Endothelial cell (in vitro differentiated cells): ENCODE data around the gene LDB2. TPM values are rescaled to one million over a fixed set of nuclear protein-coding genes. Genes with fewer than 3 reads are reported as not detected.

Experiments
- DNase-seq: peaks from one replicate; pipeline ENCODE4 v3.0.0; 2021; ENCODE audit warnings: low spot score
- H3K27ac Mint-ChIP-seq: one replicate; pipeline ENCODE4 v1.8.0; 2021; ENCODE audit warnings: mixed read lengths, inconsistent platforms; ENCODE audit not compliant: unreplicated experiment
- H3K27me3 Mint-ChIP-seq: one replicate; pipeline ENCODE4 v1.8.0; 2021; ENCODE audit warnings: mild to moderate bottlenecking, moderate library complexity, mixed read lengths, inconsistent platforms; ENCODE audit not compliant: unreplicated experiment
- H3K36me3 Mint-ChIP-seq: one replicate; pipeline ENCODE4 v1.8.0; 2021; ENCODE audit warnings: mild to moderate bottlenecking, low read depth, mixed read lengths, inconsistent platforms; ENCODE audit not compliant: unreplicated experiment
- H3K4me1 Mint-ChIP-seq: one replicate; pipeline ENCODE4 v1.8.0; 2021; ENCODE audit warnings: mild to moderate bottlenecking, mixed read lengths, inconsistent platforms; ENCODE audit not compliant: unreplicated experiment
- H3K4me3 Mint-ChIP-seq: one replicate; pipeline ENCODE4 v1.8.0; 2021; ENCODE audit warnings: mild to moderate bottlenecking, mixed read lengths, inconsistent platforms; ENCODE audit not compliant: unreplicated experiment
- H3K9me3 Mint-ChIP-seq: one replicate; pipeline ENCODE4 v1.8.0; 2021; ENCODE audit warnings: mixed read lengths, inconsistent platforms; ENCODE audit not compliant: unreplicated experiment
- total RNA-seq: library from RNA; stranded (reverse); fragmentation: NEBNext Ultra II Directional; extraction: Animal tissue kit (Norgen Biotek cat#: 25700); gene quantifications from one replicate; pipeline ENCODE4 v1.2.1, GENCODE V29; 2021; ENCODE audit not compliant: unreplicated experiment
- TF ChIP-seq, protein P1 (sequence below): fragments of 200-600 bp; sonication (generic); IDR thresholded peaks from one replicate; pipeline ENCODE4 v1.5.0; 2021; ENCODE audit warnings: antibody characterized with exemption; ENCODE audit not compliant: unreplicated experiment

Gene LDB2
- total RNA-seq, 1 donor from 2014 or later = 268 TPM

DNA sequence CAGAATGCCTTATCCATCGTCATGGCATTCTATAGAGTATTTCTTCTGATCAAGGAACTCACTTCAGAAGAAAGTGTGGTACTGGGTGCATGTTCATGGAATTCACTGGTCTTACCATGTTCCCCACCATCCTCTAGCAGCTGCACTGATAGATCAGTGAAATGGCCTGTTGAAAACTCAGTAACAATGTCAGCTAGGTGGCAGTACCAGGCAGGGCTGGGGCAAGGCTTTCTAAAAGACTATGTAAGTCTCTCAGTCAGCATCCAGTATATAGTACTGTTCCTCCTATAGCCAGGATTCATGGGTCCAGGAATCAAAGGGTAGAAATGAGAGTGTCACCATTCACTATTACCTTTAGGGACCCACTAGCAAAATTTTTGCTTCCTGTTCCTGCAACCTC lies 15.8 kb upstream of the LDB2 start:
- peaks cover 19% of the 10 kb centered on the region for H3K4me1 Mint-ChIP-seq
- no peaks in the 10 kb centered on the region for H3K9me3 Mint-ChIP-seq

DNA sequence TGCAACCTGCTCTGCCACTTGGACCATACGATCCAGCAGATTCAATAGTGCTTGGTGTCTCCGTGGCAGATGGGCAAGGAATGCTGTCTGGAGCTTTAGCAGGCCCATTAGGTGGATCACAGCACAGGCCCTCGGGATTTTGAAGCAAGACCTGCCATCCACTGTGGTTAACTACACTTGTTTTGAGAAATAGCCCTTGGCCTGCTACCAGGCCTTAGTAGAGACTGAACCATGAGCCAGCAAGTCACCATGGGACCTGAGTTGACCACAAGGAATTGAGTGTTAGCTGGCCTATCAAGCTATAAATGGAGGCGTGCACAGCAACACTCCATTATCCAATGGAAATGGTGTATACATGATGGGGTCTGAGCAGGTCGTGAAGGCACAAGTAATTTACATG lies 14.5 kb upstream of the LDB2 start:
- TF ChIP-seq, protein P1, sequence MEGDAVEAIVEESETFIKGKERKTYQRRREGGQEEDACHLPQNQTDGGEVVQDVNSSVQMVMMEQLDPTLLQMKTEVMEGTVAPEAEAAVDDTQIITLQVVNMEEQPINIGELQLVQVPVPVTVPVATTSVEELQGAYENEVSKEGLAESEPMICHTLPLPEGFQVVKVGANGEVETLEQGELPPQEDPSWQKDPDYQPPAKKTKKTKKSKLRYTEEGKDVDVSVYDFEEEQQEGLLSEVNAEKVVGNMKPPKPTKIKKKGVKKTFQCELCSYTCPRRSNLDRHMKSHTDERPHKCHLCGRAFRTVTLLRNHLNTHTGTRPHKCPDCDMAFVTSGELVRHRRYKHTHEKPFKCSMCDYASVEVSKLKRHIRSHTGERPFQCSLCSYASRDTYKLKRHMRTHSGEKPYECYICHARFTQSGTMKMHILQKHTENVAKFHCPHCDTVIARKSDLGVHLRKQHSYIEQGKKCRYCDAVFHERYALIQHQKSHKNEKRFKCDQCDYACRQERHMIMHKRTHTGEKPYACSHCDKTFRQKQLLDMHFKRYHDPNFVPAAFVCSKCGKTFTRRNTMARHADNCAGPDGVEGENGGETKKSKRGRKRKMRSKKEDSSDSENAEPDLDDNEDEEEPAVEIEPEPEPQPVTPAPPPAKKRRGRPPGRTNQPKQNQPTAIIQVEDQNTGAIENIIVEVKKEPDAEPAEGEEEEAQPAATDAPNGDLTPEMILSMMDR = no peak
- no peak overlapping the region for H3K27ac Mint-ChIP-seq
- H3K9me3 Mint-ChIP-seq = no peaks in the 10 kb centered on the region
- DNase-seq = no peak
- no peaks in the 10 kb centered on the region for H3K36me3 Mint-ChIP-seq
- no peaks in the 10 kb centered on the region for H3K27me3 Mint-ChIP-seq
- no peak overlapping the region for H3K4me3 Mint-ChIP-seq
- H3K4me1 Mint-ChIP-seq = peaks cover 17% of the 10 kb centered on the region

More for the DNA sequence above, 15.8 kb upstream of the LDB2 start:
- no peaks in the 10 kb centered on the region for H3K27me3 Mint-ChIP-seq
- no peak overlapping the region for H3K4me3 Mint-ChIP-seq
- TF ChIP-seq, protein P1 = no peak
- no peak overlapping the region for H3K27ac Mint-ChIP-seq
- DNase-seq = peak; percentile 21
- H3K36me3 Mint-ChIP-seq = no peaks in the 10 kb centered on the region

DNA sequence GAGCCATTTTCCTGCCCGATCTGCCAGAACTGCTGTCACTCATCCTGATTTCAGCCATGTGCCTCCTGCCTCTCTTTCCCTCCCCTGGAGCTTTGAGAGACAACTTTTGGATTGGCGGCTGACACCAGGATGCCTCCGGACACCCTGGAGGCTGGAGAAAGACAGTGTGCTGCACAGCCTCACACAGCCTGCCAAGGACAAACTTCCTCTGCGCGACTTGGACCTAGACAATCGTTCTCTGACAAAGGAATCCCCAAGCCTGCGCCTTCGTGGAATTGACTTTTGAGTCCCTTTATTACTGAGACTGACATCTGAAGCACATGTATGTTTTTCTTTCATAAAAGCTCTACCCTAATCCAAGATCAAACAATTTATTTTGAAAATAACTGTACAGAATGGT lies 10.8 kb upstream of the LDB2 start:
- Mint-ChIP-seq H3K9me3 (no peaks in the 10 kb centered on the region), H3K27ac (no peak overlapping the region), H3K4me1 (peaks cover 10% of the 10 kb centered on the region), H3K27me3 (no peaks in the 10 kb centered on the region), H3K4me3 (no peak overlapping the region), H3K36me3 (no peaks in the 10 kb centered on the region)
- TF ChIP-seq, protein P1 = no peak
- no peak for DNase-seq

DNA sequence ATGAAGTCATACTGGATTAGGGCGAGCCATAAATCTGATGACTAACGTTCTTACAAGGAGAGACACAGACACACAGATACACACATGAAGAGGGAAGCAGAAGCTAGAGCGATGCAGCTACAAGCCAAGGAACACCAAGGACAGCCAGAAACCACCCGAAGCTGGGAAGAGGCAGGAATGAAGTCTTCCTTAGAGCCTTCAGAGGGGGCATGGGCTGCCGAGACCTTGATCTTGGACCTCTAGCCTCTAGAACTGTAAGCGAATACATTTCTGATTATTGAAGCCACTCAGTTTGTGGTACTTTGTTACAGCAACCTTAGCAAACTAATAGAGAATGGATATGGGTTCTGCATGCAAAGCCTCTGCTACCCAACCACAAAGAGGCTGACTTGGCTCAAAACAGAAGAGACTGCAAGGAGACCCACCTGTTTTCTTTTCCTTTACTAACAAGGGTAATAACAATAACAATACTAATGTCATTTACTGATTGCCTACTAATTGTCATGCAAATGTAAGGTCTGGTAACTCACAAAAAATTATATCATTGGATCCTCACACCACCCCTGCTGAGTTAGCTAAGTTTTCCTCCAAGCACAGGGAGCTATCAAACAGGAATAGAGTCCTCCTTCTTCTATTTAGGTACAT lies 10.1 kb upstream of the LDB2 start:
- no peak for DNase-seq
- H3K4me1 Mint-ChIP-seq = peaks cover 10% of the 10 kb centered on the region

DNA sequence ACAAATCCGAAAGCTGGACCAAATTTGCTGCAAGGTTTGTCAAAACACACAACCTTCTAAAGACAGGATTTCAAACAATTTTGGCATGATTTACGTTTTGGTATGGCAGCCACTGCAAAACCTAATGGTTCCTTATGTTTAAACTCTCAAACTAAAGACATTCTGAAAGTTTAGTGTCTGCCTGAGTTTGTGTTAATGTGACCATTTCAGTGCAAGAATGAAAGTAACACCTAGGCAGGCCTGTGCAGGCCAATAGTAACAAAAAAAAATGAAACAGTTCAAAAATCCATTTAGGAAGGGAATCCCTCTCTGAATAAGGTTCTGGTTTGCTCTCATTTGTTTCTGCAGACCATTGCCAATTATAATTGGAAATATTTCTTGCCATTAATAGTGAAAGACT lies 1.9 kb upstream of the LDB2 start:
- Mint-ChIP-seq H3K4me3 (no peak overlapping the region), H3K9me3 (no peaks in the 10 kb centered on the region), H3K4me1 (peaks cover 29% of the 10 kb centered on the region), H3K36me3 (peaks cover 16% of the 10 kb centered on the region), H3K27ac (no peak overlapping the region), H3K27me3 (peaks cover 5% of the 10 kb centered on the region)
- TF ChIP-seq, protein P1 = no peak
- no peak for DNase-seq

More for the DNA sequence above, 10.1 kb upstream of the LDB2 start:
- Mint-ChIP-seq H3K27ac (no peak overlapping the region), H3K9me3 (no peaks in the 10 kb centered on the region), H3K27me3 (no peaks in the 10 kb centered on the region), H3K36me3 (no peaks in the 10 kb centered on the region), H3K4me3 (no peak overlapping the region)
- TF ChIP-seq, protein P1 = no peak
